ENCODE data around the gene ITPR1.

Gene ITPR1

GRCh38 chr3:4491855-4492207 lies 1.3 kb upstream of the ITPR1 start:
- no peak for TF ChIP-seq POU6F1 (CRISPR knock-in tag; IDR thresholded peaks at IDR 0.05; ENCODE audit: borderline replicate concordance, low read depth)
- TF ChIP-seq TCF4 (CRISPR knock-in tag; IDR thresholded peaks at IDR 0.05; ENCODE audit: borderline replicate concordance): no peak
- no peak for TF ChIP-seq RARB (CRISPR knock-in tag; IDR thresholded peaks at IDR 0.05)
- TF ChIP-seq ESRRG (CRISPR knock-in tag; IDR thresholded peaks at IDR 0.05): no peak
- TF ChIP-seq CREB5 (CRISPR knock-in tag; IDR thresholded peaks at IDR 0.05; ENCODE audit: low read depth): no peak
- TF ChIP-seq ZNF8 (CRISPR knock-in tag; IDR thresholded peaks at IDR 0.05): no peak
- no peak for TF ChIP-seq ZC3H10 (CRISPR knock-in tag; IDR thresholded peaks at IDR 0.05)
- TF ChIP-seq ZNF565 (CRISPR knock-in tag; conservative IDR thresholded peaks at IDR 0.05; ENCODE audit: low read depth): no peak
- TF ChIP-seq SNAI2 (CRISPR knock-in tag; IDR thresholded peaks at IDR 0.05): no peak
- TF ChIP-seq OSR1 (CRISPR knock-in tag; IDR thresholded peaks at IDR 0.05): no peak
- no peak for TF ChIP-seq PATZ1 (CRISPR knock-in tag; IDR thresholded peaks at IDR 0.05; ENCODE audit: borderline replicate concordance)
- no peak for ATAC-seq

- TF ChIP-seq RARB (CRISPR knock-in tag; IDR thresholded peaks at IDR 0.05) (no peak), TCF4 (CRISPR knock-in tag; IDR thresholded peaks at IDR 0.05; ENCODE audit: borderline replicate concordance) (peak; percentile 24; the same call in 1 of the 2 replicates), POU6F1 (CRISPR knock-in tag; IDR thresholded peaks at IDR 0.05; ENCODE audit: borderline replicate concordance, low read depth) (no peak), TOX (CRISPR knock-in tag; IDR thresholded peaks at IDR 0.05; ENCODE audit: borderline replicate concordance) (no peak), ZNF565 (CRISPR knock-in tag; conservative IDR thresholded peaks at IDR 0.05; ENCODE audit: low read depth) (no peak), ZFP3 (CRISPR knock-in tag; IDR thresholded peaks at IDR 0.05) (no peak)
- ATAC-seq: peak; percentile 64
Observed at GRCh38 chr3:4492208-4493013, 737 bp upstream of the ITPR1 start.

GRCh38 chr3:4493941-4494894 lies 1.1 kb downstream of the ITPR1 start:
- peak; percentile 36 for ATAC-seq
- TF ChIP-seq TSHZ2 (CRISPR knock-in tag; IDR thresholded peaks at IDR 0.05) (no peak), ZNF8 (CRISPR knock-in tag; IDR thresholded peaks at IDR 0.05) (no peak), CSRNP3 (CRISPR knock-in tag; IDR thresholded peaks at IDR 0.05) (no peak), ESRRG (CRISPR knock-in tag; IDR thresholded peaks at IDR 0.05) (no peak), ZFP3 (CRISPR knock-in tag; IDR thresholded peaks at IDR 0.05) (no peak), OSR1 (CRISPR knock-in tag; IDR thresholded peaks at IDR 0.05) (no peak), PATZ1 (CRISPR knock-in tag; IDR thresholded peaks at IDR 0.05; ENCODE audit: borderline replicate concordance) (no peak), GLIS3 (CRISPR knock-in tag; IDR thresholded peaks at IDR 0.05) (no peak), ZFP30 (CRISPR knock-in tag; IDR thresholded peaks at IDR 0.05) (no peak), POU6F1 (CRISPR knock-in tag; IDR thresholded peaks at IDR 0.05; ENCODE audit: borderline replicate concordance, low read depth) (no peak), SNAI2 (CRISPR knock-in tag; IDR thresholded peaks at IDR 0.05) (no peak)

Data from SK-N-SH treated with all-trans-retinoic acid at 6 μM for 48 hours (cell line).